GM18858 (cell line): Measurements from ENCODE around the gene TMC7.
"Not testable (repeated sequence)": the region's sequence is repeated elsewhere in the genome, so short reads cannot be mapped to it uniquely, and the experiment has no call there.

ENCODE experiments used
- ATAC-seq: cut with Tn5 transposase; IDR thresholded peaks from one replicate; pipeline ENCODE4 v1.9.1; 2021; ENCODE audit not compliant: unreplicated experiment

TMC7 gene

DNA sequence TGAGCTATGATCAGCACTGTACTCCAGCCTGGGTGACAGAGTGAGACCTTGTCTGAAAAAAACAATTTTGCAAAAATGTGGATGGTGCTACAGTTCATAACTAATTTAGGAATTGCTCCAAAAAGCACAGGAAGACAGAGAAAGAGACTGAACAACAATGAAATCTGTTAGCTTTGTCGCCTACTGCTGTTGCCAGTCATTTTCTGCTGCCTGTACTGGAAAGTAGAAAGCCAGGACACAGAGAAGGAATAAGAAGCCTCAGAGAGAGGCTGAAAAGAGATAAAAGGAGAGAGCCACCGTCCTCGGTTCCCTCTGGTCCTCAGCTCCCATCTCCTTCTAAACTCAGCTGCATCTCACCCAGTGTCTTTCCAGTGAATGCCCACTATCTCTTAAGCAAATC is 8.6 kb upstream of the TMC7 start:
- ATAC-seq = no peak

DNA sequence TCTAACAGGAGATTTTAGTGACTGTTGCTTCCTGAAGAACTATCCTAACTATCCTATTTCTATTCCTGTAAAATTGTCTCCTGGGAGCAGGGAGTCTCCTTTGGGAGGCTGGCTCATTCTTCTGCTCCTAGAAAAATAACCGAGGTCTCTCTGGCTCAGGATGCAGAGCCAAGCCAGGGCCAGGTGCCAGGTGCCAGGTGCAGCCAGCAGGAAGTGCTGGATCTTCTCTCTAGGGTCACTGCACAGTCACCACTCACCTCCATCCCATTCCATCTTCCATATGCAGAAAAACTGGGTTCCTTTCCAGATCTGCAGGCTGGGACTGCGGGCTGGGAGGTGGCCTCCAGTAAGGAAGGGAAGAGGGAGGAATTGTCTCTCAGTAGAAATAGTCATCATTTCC is 3.8 kb upstream of the TMC7 start:
- no peak for ATAC-seq

GRCh38 chr16:18984435-18985005 is 786 bp downstream of the TMC7 start:
- no peak for ATAC-seq

- not testable (repeated sequence) for ATAC-seq
Observed at GRCh38 chr16:18985256-18985655, 1.5 kb downstream of the TMC7 start.

DNA sequence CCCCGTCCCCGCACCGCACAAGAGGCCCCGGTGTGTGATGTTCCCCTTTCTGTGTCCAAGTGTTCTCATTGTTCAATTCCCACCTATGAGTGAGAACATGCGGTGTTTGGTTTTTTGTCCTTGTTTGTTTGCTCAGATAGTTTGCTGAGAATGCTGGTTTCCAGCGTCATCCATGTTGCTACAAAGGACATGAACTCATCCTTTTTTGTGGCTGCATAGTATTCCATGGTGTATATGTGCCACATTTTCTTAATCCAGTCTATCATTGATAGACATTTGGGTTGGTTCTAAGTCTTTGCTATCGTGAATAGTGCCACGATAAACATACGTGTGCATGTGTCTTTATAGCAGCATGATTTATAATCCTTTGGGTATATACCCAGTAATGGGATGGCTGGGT is 8.0 kb downstream of the TMC7 start:
- ATAC-seq = not testable (repeated sequence)

DNA sequence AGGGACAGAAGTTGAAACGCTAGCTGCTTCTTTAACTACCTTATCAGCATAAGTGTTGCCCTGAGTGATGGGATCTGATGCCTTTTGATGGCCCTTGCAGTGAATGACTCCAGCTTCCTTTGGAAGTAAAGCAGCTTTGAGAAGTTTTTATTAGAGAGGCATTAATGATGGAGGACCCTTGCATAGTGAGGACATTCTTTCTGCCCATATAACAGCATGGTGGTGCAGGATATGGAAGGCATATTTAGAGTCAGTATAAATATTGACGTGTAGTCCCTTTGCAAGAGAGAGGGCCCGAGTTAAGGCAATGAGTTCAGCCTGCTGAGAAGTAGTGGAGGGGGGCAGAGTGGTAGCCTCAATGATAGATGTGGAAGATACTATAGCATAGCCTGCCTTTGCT is 9.8 kb downstream of the TMC7 start:
- ATAC-seq = not testable (repeated sequence)

DNA sequence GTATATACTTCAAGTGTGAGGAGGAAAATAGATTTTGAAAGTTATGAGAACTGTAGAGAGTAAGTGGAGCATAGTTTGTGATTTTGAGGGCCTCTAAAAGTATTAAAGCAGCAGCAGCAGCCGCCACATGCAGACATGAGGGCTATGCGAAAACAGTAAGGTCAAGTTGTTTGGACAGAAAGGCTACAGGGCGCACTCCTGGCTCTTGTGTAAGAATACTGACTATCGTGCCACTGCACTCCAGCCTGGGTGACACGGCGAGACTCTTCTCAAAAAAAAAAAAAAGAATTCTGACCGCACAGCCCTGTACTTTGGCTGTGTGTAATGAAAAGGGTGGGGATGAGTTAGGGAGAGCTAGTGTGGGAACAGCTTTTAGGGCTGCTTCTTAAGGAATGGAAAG is 10.4 kb downstream of the TMC7 start:
- not testable (repeated sequence) for ATAC-seq

GRCh38 chr16:18995406-18995805 is 11.7 kb downstream of the TMC7 start:
- ATAC-seq = not testable (repeated sequence)

DNA sequence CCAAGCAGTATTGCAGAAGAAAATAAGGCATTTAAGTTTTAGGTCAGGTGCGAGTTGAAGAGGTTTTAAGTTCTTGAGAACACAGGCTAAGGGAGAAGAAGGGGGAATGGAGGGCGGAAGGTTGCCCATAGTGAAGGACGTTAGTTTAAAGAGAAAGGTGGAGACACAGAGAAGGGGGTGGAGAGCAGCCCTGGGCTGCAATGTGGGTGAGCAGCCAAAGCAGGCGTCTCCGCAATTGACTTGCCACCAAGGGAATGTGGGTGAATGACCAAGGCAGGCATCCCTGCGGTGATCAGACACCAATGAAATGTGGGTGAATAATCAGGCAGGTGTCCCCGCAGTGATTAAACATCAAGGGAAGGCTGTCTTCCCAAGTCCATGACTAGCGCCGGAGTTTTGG is 12.8 kb downstream of the TMC7 start:
- not testable (repeated sequence) for ATAC-seq

GRCh38 chr16:18997001-18997400 is 13.3 kb downstream of the TMC7 start:
- ATAC-seq = not testable (repeated sequence)

- ATAC-seq = no peak
Observed at GRCh38 chr16:18999045-18999393, 15.3 kb downstream of the TMC7 start.

- ATAC-seq = no peak
Observed at GRCh38 chr16:19001788-19002187, 18.1 kb downstream of the TMC7 start.

DNA sequence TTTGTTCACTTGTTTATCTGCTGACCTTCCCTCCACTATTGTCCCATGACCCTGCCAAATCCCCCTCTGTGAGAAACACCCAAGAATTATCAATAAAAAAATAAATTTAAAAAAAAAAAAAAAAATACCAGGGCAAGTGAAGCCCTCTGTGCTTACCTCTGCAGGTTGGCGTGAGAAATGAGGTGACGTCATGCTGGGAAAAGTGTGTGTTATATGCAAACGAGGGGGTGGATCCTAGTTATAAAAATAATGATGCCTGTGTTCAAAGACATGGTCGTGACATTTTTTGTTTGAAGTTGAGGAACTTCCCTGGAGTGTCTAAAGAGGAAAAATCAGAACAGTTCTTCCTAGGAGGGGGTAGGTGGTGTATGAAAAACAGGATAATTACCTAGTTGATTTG is 20.2 kb downstream of the TMC7 start:
- no peak for ATAC-seq

DNA sequence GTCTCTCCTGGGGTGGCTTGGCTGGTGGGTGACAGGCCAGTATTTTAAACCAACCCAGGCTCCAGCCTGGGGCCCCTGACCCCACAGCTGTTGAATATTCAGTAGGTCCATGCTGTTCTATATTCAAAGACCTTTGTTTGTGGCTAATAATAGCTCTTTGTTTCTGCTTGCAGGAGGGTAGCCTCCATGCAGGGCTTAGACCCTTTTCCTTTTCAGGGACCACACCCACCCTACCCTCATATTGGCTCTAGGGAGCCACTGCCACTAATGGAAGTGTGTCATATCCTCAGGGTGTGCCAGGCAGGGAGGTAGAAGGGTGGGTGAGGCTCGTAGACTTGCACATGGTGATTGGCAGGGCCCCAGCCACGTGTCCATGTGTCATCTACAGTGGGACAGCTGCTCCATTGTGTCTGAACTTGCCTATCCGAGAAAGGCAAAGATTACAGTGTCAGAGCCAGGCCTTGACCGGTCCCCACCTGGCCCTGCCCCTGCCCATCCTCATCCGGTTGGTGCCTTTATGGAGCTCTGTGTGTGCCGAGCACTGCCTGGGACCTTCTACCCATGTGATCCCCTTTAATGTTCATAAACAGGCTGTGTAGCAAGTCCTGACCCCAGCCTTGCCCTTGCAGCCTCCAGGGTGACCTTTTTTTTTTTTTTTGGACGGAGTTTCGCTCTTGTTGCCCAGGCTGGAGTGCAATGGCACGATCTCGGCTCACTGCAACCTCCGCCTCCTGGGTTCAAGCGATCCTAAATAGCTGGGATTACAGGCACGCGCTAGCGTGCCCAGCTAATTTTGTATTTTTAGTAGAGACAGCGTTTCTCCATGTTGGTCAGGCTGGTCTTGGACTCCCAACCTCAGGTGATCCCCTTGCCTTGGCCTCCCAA is 22.1 kb downstream of the TMC7 start:
- ATAC-seq = no peak

- no peak for ATAC-seq
Observed at GRCh38 chr16:19006446-19007315, 22.9 kb downstream of the TMC7 start.

DNA sequence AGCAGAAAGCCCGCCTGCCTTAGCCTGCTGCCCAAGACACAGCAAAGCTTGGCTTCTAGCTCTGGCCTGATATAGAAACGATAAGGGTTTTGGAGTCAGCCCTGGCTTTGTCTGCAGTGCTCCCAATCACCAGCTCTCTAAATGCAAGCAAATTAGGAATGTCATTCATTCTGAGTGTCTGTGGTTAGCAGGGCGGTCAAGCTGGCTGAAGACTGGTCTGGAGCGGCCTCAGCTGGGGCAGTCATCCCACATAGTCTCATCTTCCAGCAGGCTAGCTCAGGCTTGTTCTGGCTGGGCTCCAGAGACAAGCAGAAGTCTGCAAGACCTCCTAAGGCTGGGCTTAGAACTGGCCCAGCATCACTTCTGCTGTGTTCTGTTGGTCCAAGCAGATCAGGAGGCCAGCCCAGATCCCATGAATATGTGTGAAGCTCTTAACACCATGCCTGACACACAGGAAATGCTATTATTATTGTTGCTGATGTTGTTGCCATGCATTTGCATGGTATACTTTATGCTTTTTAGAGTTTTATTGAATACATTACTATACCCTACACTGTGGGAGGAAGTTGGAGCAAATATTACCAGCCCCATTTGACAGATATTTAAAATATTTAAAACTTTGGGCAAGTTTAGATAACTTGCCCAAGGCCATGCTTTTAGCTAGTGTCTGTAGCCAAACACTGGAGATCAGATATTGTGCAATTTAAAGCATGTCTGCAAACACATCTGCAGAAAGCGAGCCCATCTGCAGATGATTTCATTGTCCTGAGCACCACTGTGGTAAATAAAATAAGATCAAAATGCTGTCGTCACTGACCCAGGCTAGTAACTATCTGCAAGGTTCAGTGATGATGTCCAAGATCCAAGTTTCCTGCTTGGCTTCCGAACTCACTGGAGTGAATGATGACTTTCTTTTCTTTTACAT is 24.8 kb downstream of the TMC7 start:
- no peak for ATAC-seq

DNA sequence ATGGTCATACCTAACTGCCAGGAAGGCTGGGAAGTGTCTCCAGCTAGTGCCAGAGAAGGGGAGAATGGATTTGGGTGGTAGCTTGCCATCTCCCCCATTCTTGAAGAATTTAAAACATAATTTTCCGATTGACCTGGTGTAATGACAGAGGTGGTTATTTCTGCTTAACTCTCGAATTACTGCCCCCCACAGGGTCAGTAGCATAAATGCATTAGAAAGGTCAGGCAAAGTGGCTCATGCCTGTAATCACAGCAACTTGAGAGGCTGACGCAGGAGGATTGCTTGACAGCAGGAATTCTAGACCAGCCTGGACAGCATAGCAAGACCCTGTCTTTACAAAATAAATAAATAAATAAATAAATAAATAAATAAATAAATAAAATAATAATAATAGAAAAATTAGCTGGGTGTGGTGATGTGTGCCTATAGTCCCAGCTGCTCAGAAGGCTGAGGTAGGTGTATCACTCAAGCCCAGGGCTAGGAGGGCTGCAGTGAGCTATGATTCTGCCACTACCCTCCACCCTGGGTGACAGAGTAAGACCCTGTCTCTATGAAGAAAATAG is 27.5 kb downstream of the TMC7 start:
- no peak for ATAC-seq

DNA sequence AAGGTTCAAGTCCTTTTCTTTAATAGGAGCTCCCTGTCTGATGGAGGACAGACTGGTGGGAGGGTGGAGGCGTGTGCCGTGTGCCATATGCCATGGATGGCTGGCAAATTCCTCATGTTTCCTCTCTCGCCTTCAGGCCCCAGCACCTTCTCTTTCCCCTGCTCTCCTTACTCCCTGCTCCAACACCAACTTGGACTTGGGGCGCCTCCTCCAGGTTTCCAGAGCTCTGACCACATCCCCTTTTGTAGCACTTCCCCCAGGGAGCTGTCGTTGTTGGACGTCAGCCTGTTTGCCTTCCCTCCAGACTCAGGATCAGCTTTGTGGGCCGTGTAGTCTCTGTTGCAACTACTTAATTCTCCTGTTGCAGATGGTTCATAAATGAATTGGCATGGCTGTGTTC is 30.7 kb downstream of the TMC7 start:
- no peak for ATAC-seq

GRCh38 chr16:19017179-19017578 is 33.4 kb downstream of the TMC7 start:
- no peak for ATAC-seq

DNA sequence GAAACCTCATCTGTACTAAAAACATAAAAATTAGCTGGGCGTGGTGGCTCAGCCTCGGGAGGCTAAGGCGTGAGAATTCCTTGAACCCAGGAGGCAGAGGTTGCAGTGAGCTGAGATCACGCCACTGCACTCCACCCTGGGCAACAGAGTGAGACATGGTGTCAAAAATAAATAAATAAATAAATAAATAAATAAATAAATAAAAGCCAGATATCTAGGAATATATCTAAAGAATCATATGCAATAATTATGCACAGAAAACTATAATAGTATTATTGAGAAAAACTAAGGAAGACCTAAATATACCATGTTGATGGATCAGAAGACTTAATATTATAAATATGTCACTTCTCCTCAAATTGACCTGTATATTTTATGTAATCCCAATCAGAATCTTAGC is 37.0 kb downstream of the TMC7 start:
- no peak for ATAC-seq
